Peyer's patch (tissue), 4 donors: Measurements from ENCODE around the gene ZNF792.

Source experiments
- POLR2A ChIP-seq, 2 donors: fragments of 450-650 bp; IDR thresholded peaks; one replicate each; pipeline ENCODE4 v1.5.1; 2017; ENCODE audit warnings: antibody characterized with exemption in 2 of 2, mild to moderate bottlenecking in 2 of 2, moderate library complexity in 2 of 2
- TF ChIP-seq, protein P1 (sequence below), 6 experiments: fragments of 450-650 bp in 4 of 6; fragments of 200-600 bp in 2 of 6; sonication (generic) in 1 of 6; IDR thresholded peaks; one replicate each; pipeline ENCODE4 v1.5.1; 2017 to 2019; ENCODE audit warnings: antibody characterized with exemption in 6 of 6, mild to moderate bottlenecking in 3 of 6, moderate library complexity in 1 of 6

DNA sequence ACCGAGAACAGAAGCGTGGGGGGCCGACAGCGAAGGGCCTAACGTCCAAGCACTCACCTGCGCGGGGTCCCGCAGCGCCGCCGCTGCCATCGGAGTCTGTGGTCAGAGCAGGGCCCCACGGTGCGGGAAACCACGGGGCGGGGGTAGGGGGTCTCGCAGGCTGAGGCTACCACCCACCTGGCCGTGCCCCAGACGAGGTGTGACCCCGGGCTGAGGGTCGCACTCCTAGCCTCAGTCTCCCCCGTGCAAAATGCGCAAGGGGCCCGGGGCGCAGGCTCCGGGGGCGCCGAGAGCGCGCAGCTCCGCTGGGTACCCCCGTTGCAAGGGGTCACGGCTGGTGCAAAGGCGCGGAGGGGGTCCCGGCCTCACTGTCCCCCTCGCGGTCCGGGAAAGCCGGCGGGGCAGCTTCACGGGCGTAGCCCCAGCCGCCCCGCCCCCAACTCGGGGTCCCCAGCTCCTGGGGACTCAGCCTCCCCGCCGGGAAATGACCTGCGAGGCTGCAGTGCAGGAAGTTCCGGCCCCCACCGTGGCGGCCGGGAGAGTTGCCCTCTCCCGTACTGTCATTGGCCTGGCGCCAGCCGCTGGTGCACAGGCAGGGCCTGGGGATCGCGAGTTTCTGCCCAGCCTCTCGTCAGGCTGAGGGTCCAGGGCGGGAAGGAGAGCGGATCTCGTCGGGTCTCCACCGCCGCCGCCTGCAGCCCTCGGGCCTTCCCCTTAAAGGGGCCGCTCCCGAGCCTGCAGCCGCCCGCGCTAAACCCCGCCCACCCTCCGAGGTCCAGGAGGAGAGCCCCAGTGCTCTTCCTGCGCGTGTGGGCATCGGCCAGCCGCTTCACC is at the start of gene ZNF792:
- TF ChIP-seq, protein P1, sequence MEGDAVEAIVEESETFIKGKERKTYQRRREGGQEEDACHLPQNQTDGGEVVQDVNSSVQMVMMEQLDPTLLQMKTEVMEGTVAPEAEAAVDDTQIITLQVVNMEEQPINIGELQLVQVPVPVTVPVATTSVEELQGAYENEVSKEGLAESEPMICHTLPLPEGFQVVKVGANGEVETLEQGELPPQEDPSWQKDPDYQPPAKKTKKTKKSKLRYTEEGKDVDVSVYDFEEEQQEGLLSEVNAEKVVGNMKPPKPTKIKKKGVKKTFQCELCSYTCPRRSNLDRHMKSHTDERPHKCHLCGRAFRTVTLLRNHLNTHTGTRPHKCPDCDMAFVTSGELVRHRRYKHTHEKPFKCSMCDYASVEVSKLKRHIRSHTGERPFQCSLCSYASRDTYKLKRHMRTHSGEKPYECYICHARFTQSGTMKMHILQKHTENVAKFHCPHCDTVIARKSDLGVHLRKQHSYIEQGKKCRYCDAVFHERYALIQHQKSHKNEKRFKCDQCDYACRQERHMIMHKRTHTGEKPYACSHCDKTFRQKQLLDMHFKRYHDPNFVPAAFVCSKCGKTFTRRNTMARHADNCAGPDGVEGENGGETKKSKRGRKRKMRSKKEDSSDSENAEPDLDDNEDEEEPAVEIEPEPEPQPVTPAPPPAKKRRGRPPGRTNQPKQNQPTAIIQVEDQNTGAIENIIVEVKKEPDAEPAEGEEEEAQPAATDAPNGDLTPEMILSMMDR (IDR thresholded peaks at IDR 0.05), result peak in 1 of 6 experiments; percentile 21
- TF ChIP-seq POLR2A (IDR thresholded peaks at IDR 0.05), result peak; percentile 10 to 12
